Dendritic cell treated with granulocyte-macrophage colony-stimulating factor and Interleukin-4, amounts not matched to agents 40 ng/mL and 50 ng/mL, for 4 days (primary cell): ENCODE measurements around the gene MRPL53.

Source experiments
- H3K27ac Mint-ChIP-seq: one replicate; pipeline ENCODE4 v1.8.0; 2022; ENCODE audit warnings: mild to moderate bottlenecking, mixed read lengths
- H3K27me3 Mint-ChIP-seq: one replicate; pipeline ENCODE4 v1.8.0; 2022; ENCODE audit warnings: mild to moderate bottlenecking, mixed read lengths
- H3K36me3 Mint-ChIP-seq: one replicate; pipeline ENCODE4 v1.8.0; 2022; ENCODE audit warnings: low read depth, mixed read lengths
- H3K4me1 Mint-ChIP-seq: one replicate; pipeline ENCODE4 v1.8.0; 2022; ENCODE audit warnings: low read depth, mixed read lengths
- H3K4me3 Mint-ChIP-seq: one replicate; pipeline ENCODE4 v1.8.0; 2022; ENCODE audit warnings: mild to moderate bottlenecking, moderate library complexity, mixed read lengths
- H3K9me3 Mint-ChIP-seq: one replicate; pipeline ENCODE4 v1.8.0; 2022; ENCODE audit warnings: mixed read lengths
- intact Hi-C: fragments of 100-400 bp; cut with micrococcal nuclease; formaldehyde crosslinking; loops from one replicate; pipeline ENCODE4 v1.15.0; 2022

Gene MRPL53

DNA sequence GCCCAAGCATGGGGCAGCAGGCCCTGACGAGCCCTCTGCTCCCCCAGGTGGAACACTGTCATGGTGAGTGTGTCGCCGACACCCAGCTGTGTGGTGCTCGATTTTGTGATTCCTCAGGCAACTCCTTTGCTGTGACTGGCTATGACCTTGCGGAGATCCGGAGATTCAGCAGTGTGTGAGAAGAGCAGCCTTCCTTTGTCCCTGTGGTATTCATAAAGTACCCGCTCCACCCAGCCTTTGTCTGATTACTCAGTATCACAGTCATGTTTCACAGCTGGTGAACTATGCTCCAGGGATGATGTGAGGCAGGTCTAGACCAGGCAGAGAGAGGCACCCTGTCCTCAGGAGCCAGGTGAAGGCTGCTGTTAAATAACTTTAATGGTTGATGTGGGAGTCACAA lies 47.0 kb downstream of the MRPL53 start:
- Mint-ChIP-seq H3K4me1 (peaks cover 21% of the 10 kb centered on the region), H3K27ac (no peak overlapping the region), H3K36me3 (peaks cover 53% of the 10 kb centered on the region), H3K4me3 (no peak overlapping the region), H3K27me3 (peaks cover 7% of the 10 kb centered on the region), H3K9me3 (no peaks in the 10 kb centered on the region)
- intact Hi-C loops: no loop called here

DNA sequence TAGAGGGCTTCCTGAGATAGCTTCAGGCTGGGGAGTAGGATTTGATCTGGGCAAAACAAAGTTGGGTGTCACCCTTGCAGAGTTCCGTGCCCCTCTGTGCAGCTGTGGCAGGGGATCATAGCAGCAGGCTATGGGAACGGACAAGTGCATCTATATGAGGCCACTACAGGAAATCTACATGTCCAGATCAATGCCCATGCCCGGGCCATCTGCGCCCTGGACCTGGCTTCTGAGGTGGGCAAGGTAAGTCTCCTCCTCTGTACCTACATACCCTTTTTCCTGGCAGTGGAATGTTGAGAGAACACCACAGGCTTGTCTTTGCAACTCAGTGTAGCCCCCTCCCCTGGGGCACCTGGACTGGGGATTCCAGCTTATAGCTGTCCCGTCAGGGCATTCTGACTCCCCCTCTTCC lies 47.5 kb downstream of the MRPL53 start:
- H3K27me3 Mint-ChIP-seq: peaks cover 7% of the 10 kb centered on the region
- H3K27ac Mint-ChIP-seq: no peak overlapping the region
- peaks cover 49% of the 10 kb centered on the region for H3K36me3 Mint-ChIP-seq
- intact Hi-C loops: no loop called here
- no peak overlapping the region for H3K4me3 Mint-ChIP-seq
- peaks cover 26% of the 10 kb centered on the region for H3K4me1 Mint-ChIP-seq
- no peaks in the 10 kb centered on the region for H3K9me3 Mint-ChIP-seq

DNA sequence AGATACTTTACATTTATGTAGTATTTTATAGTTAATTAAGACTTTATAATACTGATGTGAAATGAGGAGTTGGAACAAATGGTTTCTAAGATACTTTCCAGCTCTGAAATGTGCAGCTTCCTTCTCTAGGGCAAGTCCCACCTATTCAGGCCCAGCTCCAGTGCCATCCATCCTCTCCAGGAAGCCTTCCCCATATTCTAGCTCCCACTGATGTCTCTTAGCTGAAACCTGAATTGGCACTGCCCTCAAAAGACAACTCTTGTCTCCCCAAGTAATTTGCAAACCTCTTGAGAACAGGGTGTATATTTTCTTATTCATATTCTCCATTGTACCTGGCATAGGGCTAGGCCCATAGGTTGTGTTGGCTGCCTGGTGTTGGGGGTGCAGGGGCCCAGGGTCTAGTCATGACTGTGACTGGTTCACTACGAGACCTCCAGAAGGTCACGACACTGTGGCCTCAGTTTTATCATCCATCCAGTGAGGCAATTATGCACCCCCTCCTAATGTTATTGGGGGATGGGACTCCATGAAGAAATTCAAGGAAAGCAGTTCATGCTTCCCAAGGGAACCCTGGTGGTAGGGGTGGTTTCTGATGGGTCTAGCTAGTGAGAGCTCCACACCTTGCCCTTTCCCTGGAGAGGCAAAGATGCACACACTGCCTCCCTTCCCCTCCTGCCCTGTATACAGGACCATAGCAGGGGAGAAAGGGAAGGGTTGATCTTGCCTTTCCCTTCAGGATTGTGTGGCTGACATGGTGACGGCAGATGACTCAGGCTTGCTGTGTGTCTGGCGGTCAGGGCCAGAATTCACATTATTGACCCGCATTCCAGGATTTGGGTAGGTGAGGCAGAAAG lies 48.1 kb downstream of the MRPL53 start:
- peaks cover 30% of the 10 kb centered on the region for H3K4me1 Mint-ChIP-seq
- no peaks in the 10 kb centered on the region for H3K9me3 Mint-ChIP-seq
- H3K4me3 Mint-ChIP-seq: no peak overlapping the region
- peaks cover 7% of the 10 kb centered on the region for H3K27me3 Mint-ChIP-seq
- H3K27ac Mint-ChIP-seq: no peak overlapping the region
- peaks cover 43% of the 10 kb centered on the region for H3K36me3 Mint-ChIP-seq
- intact Hi-C loops: no loop called here

- Mint-ChIP-seq H3K27me3 (peaks cover 7% of the 10 kb centered on the region), H3K36me3 (peaks cover 39% of the 10 kb centered on the region), H3K27ac (no peak overlapping the region), H3K4me1 (peaks cover 34% of the 10 kb centered on the region), H3K4me3 (no peak overlapping the region), H3K9me3 (no peaks in the 10 kb centered on the region)
- intact Hi-C loops: no loop called here
Measured at GRCh38 chr2:74423231-74424095, 49.0 kb downstream of the MRPL53 start.
